Body of pancreas (tissue), 4 donors: Measurements from ENCODE around the gene GAPVD1.

ENCODE experiments used
- POLR2A ChIP-seq, 3 donors: fragments of 450-650 bp; IDR thresholded peaks; one replicate each; pipeline ENCODE4 v1.6.1; 2016; ENCODE audit warnings: antibody characterized with exemption in 3 of 3, mild to moderate bottlenecking in 2 of 3
- TF ChIP-seq, protein P1 (sequence below), 7 experiments: fragments of 450-650 bp in 4 of 7; fragments of 200-600 bp in 3 of 7; sonication (generic) in 3 of 7; IDR thresholded peaks; one replicate each; pipeline ENCODE4 v1.5.1; 2016 to 2019; ENCODE audit warnings: antibody characterized with exemption in 7 of 7

DNA sequence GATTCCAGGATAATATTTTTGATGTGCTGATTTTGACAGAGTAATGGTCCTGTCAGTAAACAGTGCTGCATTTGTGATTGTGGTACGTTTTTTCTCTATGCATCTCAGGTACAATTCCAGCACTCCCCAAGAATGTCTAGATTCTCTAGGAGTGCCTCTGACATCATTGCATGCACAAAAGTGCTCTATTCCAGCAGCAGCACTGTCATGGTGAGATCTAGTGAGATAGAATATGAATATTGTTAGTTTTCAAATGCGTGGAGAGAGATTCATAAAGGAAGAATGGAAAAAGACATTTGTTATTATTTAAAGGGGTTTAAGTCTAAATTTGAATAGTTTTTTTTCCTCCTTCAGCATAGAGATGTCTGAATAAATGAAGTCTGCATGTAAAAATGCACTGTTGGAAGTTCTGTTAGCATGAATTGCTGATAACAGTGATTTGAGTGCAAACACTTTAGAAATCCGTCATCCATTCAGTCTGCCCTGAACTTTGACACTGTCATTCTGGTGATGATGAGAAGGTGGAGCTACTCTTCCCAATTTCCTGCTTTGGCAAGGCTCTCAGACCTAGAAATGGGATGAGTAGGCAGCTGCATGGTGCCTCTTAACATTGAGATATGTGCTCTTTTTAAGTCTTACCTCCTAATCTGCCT lies 84.6 kb downstream of the GAPVD1 start:
- no peak for TF ChIP-seq POLR2A (IDR thresholded peaks at IDR 0.05)
- TF ChIP-seq, protein P1, sequence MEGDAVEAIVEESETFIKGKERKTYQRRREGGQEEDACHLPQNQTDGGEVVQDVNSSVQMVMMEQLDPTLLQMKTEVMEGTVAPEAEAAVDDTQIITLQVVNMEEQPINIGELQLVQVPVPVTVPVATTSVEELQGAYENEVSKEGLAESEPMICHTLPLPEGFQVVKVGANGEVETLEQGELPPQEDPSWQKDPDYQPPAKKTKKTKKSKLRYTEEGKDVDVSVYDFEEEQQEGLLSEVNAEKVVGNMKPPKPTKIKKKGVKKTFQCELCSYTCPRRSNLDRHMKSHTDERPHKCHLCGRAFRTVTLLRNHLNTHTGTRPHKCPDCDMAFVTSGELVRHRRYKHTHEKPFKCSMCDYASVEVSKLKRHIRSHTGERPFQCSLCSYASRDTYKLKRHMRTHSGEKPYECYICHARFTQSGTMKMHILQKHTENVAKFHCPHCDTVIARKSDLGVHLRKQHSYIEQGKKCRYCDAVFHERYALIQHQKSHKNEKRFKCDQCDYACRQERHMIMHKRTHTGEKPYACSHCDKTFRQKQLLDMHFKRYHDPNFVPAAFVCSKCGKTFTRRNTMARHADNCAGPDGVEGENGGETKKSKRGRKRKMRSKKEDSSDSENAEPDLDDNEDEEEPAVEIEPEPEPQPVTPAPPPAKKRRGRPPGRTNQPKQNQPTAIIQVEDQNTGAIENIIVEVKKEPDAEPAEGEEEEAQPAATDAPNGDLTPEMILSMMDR (IDR thresholded peaks at IDR 0.05): no peak
